Skeletal muscle satellite cell (primary cell): ENCODE results near the gene NHLRC4.
A peak's percentile ranks its signal among the peaks of the same experiment; 100 is the strongest.

Experiments
- H3K27me3 ChIP-seq: 2 replicates; pipeline ENCODE4 v1.7.0; 2013; ENCODE audit warnings: low read length; ENCODE audit not compliant: control insufficient read depth, insufficient read depth
- H3K36me3 ChIP-seq: 2 replicates; pipeline ENCODE4 v1.7.0; 2013; ENCODE audit warnings: mild to moderate bottlenecking, control low read depth, low read length; ENCODE audit not compliant: insufficient read depth
- H3K4me1 ChIP-seq: 2 replicates; pipeline ENCODE4 v1.7.0; 2013; ENCODE audit warnings: low read length; ENCODE audit not compliant: control insufficient read depth, insufficient read depth
- H3K4me2 ChIP-seq: 2 replicates; pipeline ENCODE4 v1.7.0; 2013; ENCODE audit warnings: mild to moderate bottlenecking, low read length
- H3K4me3 ChIP-seq: 2 replicates; pipeline ENCODE4 v1.7.0; 2013; ENCODE audit warnings: low read length
- H3K9ac ChIP-seq: 2 replicates; pipeline ENCODE4 v1.7.0; 2013; ENCODE audit warnings: mild to moderate bottlenecking, low read depth, low read length, moderate library complexity
- H3K9me3 ChIP-seq: replicated peaks from 2 replicates; pipeline ENCODE4 v1.7.0; 2013; ENCODE audit warnings: mild to moderate bottlenecking, control low read depth, low read length

NHLRC4 gene

DNA sequence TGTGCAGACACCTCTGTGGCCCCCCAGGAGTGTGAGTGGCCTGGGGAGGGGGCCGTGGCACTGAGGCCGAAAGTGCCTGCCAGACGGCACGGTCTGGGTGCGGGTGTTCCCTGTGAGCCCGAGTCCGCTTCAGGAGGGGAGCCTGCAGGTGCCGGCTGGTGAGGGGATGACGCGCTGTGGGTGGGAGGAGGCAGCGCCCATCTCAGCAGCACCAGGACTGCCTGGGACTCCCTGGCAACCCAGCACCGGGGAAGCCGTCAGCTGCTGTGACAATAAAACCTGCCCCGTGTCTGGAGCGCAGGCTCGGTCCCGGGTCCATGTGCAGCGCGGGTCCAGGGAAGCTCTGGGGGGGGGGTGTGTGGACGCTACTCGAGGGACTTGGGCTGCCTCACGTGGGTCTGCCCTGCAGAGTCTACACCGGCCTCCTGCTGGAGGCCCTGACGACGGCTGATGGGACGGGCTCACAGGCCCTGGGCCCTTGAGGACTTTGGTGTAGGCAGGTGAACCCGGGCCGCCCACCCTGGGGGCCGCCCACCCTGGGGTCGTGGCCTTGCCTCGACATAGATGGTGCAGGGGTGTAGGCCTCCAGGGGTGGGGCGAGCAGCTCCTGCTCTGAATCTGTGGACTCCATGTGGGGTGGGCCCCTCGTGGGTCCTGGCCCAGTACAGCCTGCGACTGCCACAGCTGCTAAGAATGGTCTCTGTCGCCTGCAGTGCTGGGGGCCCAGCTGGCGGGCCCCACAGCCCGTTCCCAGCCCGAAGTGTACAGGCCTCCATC, 17.2 kb downstream of the NHLRC4 start:
- Histone ChIP-seq H3K27me3 (no peaks in the 10 kb centered on the region), H3K4me3 (no peak overlapping the region), H3K4me1 (peaks cover 30% of the 10 kb centered on the region), H3K4me2 (no peak overlapping the region), H3K9me3 (no peaks in the 10 kb centered on the region), H3K36me3 (peaks cover 8% of the 10 kb centered on the region), H3K9ac (no peak overlapping the region)

DNA sequence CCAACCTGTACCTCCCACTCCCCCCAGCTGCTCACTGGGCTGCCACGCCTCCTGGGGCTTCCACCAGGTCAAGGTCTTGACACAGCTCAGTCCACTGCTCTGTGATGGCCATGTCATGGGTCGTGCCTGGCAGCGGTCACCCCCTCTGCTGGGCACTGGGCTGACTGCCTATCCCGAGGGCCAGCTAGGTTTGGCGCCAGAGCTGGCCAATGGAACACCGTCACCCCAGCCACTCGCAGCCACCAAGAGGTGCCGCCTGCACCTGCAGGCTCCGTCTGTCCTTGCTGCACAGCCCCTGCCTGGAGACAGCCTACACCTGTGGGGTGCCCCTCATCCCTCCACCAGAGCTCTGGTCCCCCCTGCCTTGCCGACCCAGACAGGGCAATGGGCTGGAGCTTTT, 18.5 kb downstream of the NHLRC4 start:
- H3K9me3 ChIP-seq = no peaks in the 10 kb centered on the region
- H3K4me3 ChIP-seq = no peak overlapping the region
- H3K4me2 ChIP-seq = no peak overlapping the region
- H3K9ac ChIP-seq = no peak overlapping the region
- no peaks in the 10 kb centered on the region for H3K27me3 ChIP-seq
- peaks cover 30% of the 10 kb centered on the region for H3K4me1 ChIP-seq
- H3K36me3 ChIP-seq = peaks cover 6% of the 10 kb centered on the region

DNA sequence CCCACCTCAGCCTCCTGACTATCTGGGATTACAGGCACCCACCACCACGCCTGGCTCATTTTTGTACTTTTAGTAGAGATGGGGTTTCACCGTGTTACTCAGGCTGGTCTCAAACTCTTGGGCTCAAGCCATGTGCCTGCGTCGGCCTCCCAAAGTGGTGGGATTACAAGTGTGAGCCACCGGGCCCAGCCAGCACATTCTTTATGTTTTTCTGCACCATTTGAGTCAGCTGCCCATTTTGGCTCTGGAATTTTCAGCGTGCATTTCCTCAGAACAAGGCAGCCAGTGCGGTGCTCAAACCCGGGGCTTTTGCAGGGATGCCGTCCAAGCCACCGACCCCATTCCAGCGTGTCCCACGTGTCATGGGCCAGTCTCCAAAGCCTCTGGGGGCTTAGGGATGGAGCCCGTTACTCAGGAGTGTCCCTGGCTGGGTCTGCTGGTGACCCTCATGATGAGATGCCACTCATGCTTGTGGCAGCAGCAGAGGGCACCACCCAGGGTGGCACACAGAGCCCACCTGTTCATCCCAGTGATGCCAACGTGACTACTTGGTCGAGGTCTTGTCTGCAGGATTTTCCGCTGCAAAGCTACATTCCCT, 19.3 kb downstream of the NHLRC4 start:
- no peak overlapping the region for H3K9ac ChIP-seq
- no peaks in the 10 kb centered on the region for H3K27me3 ChIP-seq
- no peak overlapping the region for H3K4me3 ChIP-seq

DNA sequence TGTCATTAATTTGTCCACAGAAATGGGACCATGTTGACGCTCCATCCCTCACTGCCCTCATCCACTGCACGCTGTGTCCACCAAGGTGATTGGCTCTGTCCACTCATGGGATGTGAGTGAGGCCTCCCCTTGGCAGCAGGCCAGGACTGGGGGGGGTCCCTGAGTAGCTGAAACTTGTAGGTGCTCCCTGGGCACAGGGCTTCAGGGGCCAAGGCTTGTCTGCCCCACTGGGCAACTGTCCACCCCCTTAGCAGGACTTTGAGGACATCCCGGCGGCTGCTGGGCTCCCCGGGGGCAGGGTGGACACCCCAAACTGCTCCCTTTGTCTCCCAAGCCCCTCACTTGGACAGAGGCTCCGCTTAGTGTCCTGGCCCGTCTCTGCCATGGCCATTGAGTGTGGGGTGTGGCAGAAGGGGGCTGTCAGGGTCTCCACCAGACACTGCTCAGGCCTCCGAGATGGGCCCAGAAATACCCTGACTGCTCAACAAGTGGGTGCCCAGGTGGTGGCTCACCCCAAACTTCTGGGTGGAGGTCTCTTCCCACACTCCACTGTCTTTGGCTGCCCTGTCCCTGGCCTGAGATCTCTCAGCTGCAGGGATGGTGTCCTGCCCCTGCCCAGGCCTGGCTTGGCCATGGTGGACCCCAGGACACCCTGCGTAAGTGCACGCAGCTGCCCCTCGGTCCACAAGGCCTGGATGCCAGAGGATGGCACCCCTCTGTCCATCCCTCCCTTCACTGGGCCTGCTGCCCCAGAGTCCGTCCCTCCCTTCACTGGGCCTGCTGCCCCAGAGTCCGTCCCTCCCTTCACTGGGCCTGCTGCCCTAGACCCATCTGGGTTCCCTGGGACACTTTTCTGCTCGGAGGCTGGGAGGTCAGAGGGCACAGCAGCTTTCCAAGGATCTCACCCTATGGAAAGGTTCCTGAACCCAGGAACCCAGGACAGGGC, 20.1 kb downstream of the NHLRC4 start:
- no peak overlapping the region for H3K9ac ChIP-seq
- H3K4me2 ChIP-seq = peak overlapping the region; percentile 40
- H3K9me3 ChIP-seq = no peaks in the 10 kb centered on the region
- no peak overlapping the region for H3K4me3 ChIP-seq
- H3K4me1 ChIP-seq = peaks cover 38% of the 10 kb centered on the region
- H3K27me3 ChIP-seq = no peaks in the 10 kb centered on the region
- H3K36me3 ChIP-seq = peaks cover 6% of the 10 kb centered on the region

More for the DNA sequence above, 19.3 kb downstream of the NHLRC4 start:
- Histone ChIP-seq H3K9me3 (no peaks in the 10 kb centered on the region), H3K36me3 (peaks cover 6% of the 10 kb centered on the region), H3K4me1 (peaks cover 37% of the 10 kb centered on the region), H3K4me2 (peak overlapping the region; percentile 40)

DNA sequence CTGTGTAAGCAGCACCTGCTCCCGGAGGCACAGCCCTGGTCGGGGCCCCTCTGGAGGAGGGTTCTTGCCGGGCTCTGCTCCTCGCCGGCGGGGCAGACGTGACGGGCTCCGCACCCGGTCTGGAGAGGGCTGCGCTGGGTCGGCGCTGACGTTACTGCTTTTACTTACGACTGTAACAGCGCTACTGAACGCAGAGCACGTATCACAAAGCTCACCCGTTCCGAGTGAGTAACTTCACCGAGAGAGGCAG, 21.8 kb downstream of the NHLRC4 start:
- Histone ChIP-seq H3K4me1 (peaks cover 40% of the 10 kb centered on the region), H3K4me3 (peak overlapping the region; percentile 98), H3K36me3 (peaks cover 3% of the 10 kb centered on the region), H3K9me3 (no peaks in the 10 kb centered on the region), H3K9ac (peak overlapping the region; percentile 90), H3K27me3 (no peaks in the 10 kb centered on the region), H3K4me2 (peak overlapping the region; percentile 94)

DNA sequence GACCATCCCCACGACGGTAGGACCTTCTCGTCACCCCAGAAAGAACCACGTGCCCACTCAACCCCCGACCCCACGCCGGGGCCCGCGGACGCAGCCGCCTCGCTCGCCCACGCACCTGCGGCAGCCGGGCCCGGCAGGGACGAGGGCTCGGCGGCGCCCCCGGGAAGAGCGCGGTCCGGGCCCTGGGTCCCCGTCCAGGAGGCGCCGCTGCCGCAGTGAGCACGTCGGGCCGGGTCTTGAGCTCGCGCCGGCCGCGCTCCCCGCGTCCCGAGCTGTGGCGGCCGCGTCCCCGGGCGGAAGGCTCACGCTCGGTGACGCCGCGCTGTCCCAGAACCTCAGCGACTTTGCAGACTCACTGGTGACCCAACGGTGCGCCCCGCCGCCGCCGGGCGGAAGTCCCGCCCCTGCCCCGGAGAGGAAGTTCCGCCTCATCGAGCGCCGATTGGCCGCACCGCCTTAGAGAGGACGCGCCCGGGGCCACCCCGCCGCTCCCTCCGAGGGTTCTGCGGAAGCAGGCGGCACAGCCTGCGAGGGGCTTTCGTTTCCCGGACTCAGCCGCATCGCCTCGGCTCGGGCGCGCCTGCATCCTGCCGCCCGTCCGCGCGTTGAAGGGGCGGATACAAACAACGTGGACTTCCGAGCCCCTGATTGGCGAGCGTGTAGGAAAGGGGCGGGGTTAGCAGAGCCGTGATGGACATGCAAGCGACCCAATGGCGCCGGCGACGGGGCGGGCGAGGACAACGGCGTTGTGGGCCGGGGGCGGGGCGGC, 22.3 kb downstream of the NHLRC4 start:
- peak overlapping the region; percentile 90 for H3K9ac ChIP-seq
- no peaks in the 10 kb centered on the region for H3K27me3 ChIP-seq
- peak overlapping the region; percentile 98 for H3K4me3 ChIP-seq
- peaks cover 40% of the 10 kb centered on the region for H3K4me1 ChIP-seq
- H3K36me3 ChIP-seq = peaks cover 4% of the 10 kb centered on the region
- H3K4me2 ChIP-seq = peak overlapping the region; percentile 94
- no peaks in the 10 kb centered on the region for H3K9me3 ChIP-seq

DNA sequence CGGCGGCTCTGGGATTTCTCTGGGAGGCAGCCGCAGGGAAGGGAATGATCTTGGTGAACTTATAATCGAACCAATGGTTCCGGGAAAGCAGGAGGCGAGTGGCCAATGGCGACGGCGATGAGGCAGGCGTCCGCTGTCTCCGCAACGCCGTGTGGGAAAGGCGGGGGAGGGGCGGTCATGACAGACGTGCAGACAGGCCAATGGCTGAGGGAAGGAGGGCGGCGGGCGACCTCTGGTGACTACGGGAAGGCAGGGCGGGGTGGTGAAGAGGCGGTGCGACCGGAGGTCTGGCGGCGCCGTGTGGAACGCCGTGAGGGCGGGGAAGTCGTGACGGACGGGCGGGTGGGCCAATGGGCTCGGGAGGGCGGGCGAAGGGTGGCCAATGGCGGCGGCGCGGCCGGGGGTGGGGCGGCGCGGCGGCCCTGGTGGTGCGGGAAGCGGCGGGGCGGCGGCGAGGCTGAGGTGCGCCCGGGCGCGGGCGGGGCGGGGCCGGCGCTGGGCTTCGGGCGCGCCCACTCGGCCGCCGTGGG, 22.9 kb downstream of the NHLRC4 start, which contains the start of gene RAB40C:
TSS of gene RAB40C (plus strand) at position 409 of the 530 bp plus-strand sequence. CDS start 226 bp downstream, outside the sequence.
- Histone ChIP-seq H3K36me3 (peaks cover 4% of the 10 kb centered on the region), H3K4me1 (peaks cover 40% of the 10 kb centered on the region), H3K4me2 (peak within 1 kb of the TSS; percentile 99)

DNA sequence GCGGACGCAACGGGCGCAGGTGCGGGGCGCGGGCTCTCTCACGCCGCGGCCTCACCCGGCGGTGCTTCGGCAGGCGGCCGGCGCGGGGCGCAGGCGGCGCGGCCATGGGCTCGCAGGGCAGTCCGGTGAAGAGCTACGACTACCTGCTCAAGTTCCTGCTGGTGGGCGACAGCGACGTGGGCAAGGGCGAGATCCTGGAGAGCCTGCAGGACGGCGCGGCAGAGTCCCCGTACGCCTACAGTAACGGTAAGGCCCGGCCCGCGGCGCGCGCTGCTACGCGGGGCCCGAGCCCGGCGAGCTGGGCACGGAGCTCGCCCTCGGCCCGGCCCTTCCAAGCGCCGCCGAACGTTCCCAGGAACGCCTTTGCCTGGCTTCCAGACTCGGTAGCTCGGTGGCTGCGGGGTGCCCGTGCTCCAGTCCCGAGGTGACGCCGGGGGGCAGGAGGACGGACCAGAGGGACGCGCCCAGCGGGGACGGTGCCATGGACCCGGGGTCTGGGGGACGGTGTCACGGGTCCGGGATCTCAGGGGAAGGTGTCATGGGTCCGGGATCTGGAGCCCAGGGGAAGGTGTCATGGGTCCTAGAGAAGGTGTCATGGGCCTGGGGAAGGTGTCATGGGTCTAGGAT, 23.5 kb downstream of the NHLRC4 start:
- peak overlapping the region; percentile 88 for H3K9ac ChIP-seq
- no peaks in the 10 kb centered on the region for H3K9me3 ChIP-seq
- no peaks in the 10 kb centered on the region for H3K27me3 ChIP-seq
- H3K4me1 ChIP-seq = peaks cover 39% of the 10 kb centered on the region
- peaks cover 4% of the 10 kb centered on the region for H3K36me3 ChIP-seq
- H3K4me3 ChIP-seq = peak overlapping the region; percentile 96
- peak overlapping the region; percentile 99 for H3K4me2 ChIP-seq

More for the DNA sequence above, 22.9 kb downstream of the NHLRC4 start, which contains the start of gene RAB40C:
- peak within 1 kb of the TSS; percentile 98 for H3K4me3 ChIP-seq
- H3K27me3 ChIP-seq = no peaks in the 10 kb centered on the region
- H3K9me3 ChIP-seq = no peaks in the 10 kb centered on the region
- H3K9ac ChIP-seq = peak within 1 kb of the TSS; percentile 90

DNA sequence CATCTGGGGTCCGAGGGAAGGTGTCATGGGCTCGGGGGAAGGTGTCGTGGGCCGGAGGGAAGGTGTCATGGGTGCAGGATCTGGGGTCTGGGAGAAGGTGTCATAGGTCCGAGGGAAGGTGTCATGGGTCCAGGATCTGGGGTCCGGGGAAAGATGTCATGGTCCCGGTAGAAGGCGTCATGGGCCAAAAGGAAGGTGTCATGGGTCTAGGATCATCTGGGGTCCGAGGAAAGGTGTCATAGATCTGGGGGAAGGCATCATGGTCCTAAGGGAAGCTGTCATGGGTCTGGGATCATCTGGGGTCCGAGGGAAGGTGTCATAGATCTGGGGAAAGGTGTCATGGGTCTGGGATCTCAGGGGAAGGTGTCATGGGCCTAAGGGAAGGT, 24.0 kb downstream of the NHLRC4 start:
- H3K4me3 ChIP-seq = peak overlapping the region; percentile 96
- H3K9ac ChIP-seq = peak overlapping the region; percentile 88
- no peaks in the 10 kb centered on the region for H3K9me3 ChIP-seq
- peaks cover 4% of the 10 kb centered on the region for H3K36me3 ChIP-seq
- H3K4me1 ChIP-seq = peaks cover 34% of the 10 kb centered on the region
- H3K4me2 ChIP-seq = peak overlapping the region; percentile 99
- H3K27me3 ChIP-seq = no peaks in the 10 kb centered on the region

DNA sequence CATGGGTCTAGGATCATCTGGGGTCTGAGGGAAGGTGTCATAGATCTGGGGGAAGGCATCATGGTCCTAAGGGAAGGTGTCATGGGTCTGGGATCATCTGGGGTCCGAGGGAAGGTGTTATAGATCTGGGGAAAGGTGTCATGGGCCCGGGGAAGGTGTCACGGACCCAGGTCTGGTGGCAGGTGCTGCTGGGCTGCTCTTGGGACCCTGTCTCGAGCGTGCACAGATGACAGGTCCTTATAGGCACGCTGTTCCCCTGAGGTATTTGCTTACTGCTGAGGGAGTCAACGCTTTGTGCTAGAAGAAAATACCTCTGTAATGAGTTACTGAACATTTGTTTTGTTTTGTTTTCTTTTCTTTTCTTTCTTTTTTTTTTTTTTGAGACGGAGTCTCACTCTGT, 24.4 kb downstream of the NHLRC4 start:
- Histone ChIP-seq H3K4me3 (peak overlapping the region; percentile 96), H3K4me1 (peaks cover 30% of the 10 kb centered on the region), H3K9ac (no peak overlapping the region)

More for the DNA sequence above, 24.4 kb downstream of the NHLRC4 start:
- Histone ChIP-seq H3K27me3 (no peaks in the 10 kb centered on the region), H3K36me3 (peaks cover 4% of the 10 kb centered on the region), H3K9me3 (no peaks in the 10 kb centered on the region), H3K4me2 (peak overlapping the region; percentile 99)
